Gastroesophageal sphincter (tissue), 3 donors: ENCODE data around the gene CDCA8.

Source experiments
- POLR2A ChIP-seq, 2 donors: fragments of 450-650 bp; IDR thresholded peaks; one replicate each; pipeline ENCODE4 v1.6.1; 2017; ENCODE audit warnings: antibody characterized with exemption in 2 of 2, mild to moderate bottlenecking in 2 of 2, moderate library complexity in 1 of 2
- TF ChIP-seq, protein P1 (sequence below), 4 experiments: fragments of 200-600 bp in 2 of 4; fragments of 450-650 bp in 2 of 4; sonication (generic) in 1 of 4; IDR thresholded peaks; one replicate each; pipeline ENCODE4 v1.5.1; 2017 to 2019; ENCODE audit warnings: antibody characterized with exemption in 4 of 4, mild to moderate bottlenecking in 2 of 4, moderate library complexity in 2 of 4

DNA sequence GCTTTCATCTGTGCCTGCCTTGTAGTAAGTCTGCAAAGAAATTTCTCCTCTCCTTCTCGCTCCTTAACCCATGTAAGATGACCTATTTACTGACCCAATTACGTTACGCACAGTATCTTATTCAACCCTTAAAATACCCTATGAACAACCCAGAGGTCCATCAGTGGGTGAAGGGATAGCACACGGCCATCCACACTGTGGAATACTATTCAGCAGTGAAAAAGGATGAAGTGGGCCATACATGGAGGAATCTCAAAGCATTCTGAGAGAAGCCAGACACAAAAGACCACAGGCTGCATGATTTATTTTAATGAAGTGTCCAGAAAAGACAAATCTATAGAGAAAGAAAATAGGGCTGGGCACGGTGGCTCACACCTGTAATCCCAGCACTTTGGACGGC is 33.8 kb upstream of the CDCA8 start:
- TF ChIP-seq, protein P1, sequence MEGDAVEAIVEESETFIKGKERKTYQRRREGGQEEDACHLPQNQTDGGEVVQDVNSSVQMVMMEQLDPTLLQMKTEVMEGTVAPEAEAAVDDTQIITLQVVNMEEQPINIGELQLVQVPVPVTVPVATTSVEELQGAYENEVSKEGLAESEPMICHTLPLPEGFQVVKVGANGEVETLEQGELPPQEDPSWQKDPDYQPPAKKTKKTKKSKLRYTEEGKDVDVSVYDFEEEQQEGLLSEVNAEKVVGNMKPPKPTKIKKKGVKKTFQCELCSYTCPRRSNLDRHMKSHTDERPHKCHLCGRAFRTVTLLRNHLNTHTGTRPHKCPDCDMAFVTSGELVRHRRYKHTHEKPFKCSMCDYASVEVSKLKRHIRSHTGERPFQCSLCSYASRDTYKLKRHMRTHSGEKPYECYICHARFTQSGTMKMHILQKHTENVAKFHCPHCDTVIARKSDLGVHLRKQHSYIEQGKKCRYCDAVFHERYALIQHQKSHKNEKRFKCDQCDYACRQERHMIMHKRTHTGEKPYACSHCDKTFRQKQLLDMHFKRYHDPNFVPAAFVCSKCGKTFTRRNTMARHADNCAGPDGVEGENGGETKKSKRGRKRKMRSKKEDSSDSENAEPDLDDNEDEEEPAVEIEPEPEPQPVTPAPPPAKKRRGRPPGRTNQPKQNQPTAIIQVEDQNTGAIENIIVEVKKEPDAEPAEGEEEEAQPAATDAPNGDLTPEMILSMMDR (IDR thresholded peaks at IDR 0.05) = no peak
- TF ChIP-seq POLR2A (IDR thresholded peaks at IDR 0.05) = no peak
